NCI-H774 (cell line): ENCODE measurements around the gene IQGAP2.
"Not testable (repeated sequence)": the region's sequence is repeated elsewhere in the genome, so short reads cannot be mapped to it uniquely, and the experiment has no call there.

Source experiments
- DNase-seq: peaks from one replicate; lab custom pipeline; 2025; lab: John Stamatoyannopoulos, UW

IQGAP2 gene

DNA sequence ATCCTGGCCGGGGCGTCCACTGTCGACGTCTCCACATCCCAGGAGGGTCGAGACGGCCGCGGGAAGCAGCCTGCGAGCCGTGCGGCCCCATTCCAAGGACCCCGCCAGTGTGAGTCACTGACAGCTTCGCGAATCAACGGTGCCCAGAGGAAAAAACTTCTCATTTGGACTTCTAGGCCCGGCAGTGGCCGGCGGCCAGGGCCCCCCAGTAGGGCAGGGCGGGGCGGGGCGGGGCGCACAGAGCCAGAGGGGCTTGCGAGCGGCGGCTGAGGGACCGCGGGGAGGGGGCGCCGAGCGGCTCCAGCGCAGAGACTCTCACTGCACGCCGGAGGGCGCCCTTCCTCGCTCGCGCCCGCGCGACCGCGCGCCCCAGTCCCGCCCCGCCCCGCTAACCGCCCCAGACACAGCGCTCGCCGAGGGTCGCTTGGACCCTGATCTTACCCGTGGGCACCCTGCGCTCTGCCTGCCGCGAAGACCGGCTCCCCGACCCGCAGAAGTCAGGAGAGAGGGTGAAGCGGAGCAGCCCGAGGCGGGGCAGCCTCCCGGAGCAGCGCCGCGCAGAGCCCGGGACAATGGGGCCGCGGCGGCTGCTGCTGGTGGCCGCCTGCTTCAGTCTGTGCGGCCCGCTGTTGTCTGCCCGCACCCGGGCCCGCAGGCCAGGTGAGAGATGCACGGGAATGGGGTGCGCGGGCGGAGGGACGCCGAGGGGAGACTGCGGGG lies 312.8 kb downstream of the IQGAP2 start, which contains the start of gene F2R:
TSS of gene F2R (plus strand) at position 391 of the 720 bp plus-strand sequence. CDS start at position 573, 182 bp downstream.
- no peak for DNase-seq

DNA sequence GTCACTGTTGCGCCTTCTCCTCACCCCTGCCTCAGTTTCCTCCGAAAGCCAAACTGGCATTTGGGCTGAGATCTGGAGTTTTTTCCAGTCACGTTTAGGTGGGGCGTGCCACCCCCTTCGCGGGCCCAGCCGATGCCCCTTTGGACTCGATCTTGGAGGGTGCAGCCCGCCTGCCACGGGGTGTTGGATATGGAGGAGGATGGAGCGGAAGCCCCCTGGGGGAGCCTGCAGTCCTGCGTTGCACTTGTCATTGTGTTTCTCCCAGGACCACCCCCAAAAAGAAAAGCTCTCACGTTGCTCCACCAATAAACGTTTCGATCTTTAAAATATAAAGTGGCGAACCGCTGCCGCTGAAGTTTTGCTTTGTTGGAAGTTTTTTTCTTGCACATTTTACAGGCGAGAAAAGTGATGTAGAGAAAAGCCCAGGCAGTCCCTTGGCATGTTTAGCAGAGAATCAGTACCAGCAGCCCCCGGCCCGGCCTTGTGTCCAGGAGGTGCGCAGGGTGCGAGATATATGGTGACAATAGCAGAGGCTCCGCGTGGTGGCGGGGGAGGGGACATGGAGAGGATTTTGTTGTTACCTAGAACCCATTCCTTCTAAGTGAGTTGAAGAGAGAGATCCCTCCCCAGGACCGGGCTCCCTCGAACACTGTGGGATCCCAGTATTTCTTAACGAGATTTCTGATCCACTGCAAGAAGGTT lies 313.5 kb downstream of the IQGAP2 start:
- no peak for DNase-seq

DNA sequence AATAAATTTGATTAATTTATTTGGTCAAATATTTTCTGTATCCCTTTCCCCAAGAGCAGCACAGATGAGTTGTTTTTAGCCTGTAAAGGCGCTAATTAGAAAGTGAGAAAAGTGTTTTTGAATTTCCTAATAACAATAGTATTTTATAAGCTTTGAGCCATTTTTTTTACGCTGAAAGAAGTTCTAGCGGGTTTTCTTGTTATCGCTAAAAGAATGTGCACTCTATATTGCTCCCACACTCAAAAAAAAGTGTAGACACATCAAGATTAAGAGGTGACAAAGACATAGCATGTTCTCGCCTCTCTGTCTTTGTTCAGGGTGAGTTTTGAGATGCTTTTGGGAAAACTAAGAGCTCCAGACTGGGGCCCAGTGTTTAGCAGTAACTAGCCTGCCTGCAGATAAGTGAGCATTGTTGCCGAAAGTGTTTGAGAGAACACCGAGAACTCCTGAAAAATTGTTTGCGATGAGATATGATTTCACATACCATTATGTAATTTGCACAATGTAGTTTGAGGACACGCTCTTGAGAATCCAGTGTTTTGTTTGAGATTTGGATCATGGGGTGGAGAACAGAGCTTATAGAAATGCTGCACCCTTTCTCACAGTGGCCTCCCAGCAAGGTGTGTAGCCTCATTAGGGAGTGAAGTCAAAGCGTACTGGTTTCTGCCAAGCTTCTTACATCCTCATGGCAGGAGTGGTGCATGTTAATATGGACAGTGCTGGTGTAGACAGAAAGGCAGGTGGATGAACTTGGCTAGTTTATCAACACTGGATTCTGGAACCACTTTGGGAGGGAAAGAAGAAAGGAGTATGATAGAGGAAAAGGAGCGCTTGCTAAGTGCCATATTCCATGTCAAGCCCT lies 314.4 kb downstream of the IQGAP2 start:
- DNase-seq: no peak

DNA sequence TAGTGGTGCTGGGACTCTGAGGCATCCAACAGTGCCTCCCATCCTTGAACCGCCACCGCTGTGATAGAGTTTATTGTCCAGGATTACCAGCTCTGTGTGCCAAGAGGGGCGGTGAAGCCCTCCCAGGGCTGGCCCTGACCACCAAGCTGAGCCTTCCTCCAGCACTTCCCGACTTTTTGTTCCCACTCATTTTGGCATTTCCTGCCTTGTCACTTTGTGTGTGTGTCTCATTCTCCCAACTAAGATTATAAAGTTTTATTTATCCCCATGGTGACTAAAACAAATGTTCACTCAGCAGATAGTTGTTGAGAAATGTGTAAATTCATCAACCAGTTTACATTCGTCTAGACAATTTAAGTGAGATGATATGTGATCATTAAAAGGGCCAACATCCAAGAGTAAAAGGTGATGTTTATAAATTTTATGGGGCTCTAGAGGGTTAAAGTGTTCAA lies 315.3 kb downstream of the IQGAP2 start:
- DNase-seq: no peak

DNA sequence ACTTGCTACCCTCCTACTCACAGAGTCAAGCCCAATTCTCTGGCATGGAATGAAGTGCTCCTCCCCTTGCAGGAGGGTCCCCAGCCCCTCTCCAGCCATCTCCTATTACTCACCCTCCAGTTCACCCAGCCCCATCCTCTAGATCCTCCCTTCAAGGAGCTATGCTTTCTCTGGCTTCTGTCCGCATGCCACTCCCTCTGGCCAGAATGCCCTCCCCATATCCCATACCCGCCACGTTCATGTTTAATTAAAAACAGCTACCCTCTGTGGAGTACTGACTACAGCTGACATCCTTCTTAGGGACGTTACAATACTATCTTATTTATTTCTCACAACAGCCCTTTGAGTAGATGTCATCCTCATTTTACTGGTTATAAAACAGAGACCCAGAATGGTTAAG lies 315.8 kb downstream of the IQGAP2 start:
- DNase-seq: no peak

DNA sequence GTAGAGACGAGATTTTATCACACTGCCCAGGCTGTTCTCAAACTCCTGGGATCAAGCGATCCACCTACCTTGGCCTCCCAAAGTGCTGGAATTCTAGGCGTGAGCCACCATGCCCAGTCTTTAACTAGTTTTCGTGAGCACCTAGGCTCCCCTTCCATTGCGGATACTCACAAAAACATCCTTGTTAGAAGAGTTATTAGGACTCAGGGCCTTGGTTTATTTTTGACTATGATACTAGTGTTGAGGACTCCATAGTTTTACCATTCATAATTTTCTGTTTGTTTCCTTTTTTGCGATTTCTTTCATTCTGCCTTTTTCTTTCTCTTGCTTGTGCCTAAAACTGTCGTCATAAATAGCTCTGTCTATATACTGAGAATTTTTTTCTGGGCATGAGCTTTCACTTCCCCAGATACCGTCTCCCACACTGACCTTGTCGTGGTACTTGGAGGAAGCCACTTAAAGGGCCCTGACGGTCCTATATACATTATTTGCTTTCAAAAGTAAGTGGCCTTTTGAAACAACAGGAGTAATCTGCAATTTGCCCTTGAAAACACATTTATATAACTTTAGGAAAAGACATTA lies 318.0 kb downstream of the IQGAP2 start:
- no peak for DNase-seq

DNA sequence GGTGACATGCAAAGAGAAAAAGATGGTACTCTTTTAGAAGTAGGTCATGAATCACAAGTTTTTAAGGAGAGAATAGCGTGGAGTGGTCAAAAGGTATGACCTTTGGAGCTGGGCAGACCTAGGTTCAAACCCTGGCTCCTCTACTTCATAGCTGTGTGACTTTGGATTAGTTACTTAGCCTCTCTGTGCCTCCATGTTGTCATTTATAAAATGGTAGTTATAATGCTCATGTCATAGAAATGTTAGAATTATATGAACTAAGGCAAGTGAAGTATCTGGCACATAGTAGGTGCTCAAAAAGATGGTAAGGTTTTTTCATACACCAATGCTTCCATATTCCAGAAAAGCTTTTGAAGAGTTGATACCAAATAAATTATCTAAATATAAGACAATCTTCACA lies 320.2 kb downstream of the IQGAP2 start:
- no peak for DNase-seq

DNA sequence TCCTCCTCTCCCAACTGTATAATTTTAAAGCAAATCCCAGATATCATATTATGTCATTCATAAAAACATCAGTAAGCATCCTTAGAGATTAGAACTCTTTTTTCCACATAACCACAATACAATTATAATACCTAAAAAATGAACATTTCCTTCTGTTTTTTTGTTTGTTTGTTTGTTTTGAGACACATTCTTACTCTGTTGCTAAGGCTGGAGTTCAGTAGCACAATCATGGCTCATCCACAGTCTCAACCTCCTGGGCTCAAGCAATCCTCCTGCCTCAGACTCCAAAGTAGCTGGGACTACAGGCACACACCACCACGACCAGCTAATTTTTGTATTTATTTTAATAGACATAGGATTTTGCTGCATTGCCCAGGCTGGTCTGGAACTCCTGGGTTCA lies 320.8 kb downstream of the IQGAP2 start:
- DNase-seq: no peak

DNA sequence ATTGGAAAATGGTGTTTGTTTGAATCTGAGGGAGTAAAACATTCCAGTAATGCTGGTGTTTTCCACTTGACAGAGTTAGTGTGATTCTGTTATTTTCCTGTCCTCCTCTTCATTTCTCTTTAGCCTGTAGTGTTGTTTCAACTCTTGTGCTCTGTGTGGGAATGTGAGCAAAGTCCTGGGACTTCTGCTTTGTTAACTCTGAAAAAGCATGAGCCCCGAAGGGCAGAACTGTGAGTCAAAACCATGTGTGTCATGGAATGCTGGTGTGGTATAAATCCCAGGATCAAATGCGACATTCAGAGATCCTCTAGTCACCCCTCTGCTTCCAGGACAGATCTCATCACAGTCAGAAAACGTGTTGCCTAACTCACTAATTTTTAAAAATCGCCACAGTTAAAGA lies 321.8 kb downstream of the IQGAP2 start:
- DNase-seq: no peak

DNA sequence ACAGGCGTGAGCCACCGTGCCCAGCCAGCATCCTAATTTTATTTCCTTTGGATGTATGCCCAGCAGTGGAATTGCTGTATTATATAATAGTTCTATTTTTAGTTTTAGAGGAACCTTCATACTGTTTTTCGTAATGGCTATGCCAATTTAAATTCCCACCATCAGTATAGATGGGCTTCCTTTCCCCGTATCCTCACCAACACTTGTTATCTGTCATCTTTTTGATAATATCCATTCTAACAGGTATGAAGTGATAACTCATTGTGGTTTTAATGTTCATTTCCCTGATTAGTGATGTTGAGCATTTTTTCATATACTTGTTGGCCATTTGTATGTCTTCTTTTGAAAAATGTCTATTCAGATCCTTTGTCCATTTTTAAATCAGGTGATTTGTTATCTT lies 325.9 kb downstream of the IQGAP2 start:
- no peak for DNase-seq

DNA sequence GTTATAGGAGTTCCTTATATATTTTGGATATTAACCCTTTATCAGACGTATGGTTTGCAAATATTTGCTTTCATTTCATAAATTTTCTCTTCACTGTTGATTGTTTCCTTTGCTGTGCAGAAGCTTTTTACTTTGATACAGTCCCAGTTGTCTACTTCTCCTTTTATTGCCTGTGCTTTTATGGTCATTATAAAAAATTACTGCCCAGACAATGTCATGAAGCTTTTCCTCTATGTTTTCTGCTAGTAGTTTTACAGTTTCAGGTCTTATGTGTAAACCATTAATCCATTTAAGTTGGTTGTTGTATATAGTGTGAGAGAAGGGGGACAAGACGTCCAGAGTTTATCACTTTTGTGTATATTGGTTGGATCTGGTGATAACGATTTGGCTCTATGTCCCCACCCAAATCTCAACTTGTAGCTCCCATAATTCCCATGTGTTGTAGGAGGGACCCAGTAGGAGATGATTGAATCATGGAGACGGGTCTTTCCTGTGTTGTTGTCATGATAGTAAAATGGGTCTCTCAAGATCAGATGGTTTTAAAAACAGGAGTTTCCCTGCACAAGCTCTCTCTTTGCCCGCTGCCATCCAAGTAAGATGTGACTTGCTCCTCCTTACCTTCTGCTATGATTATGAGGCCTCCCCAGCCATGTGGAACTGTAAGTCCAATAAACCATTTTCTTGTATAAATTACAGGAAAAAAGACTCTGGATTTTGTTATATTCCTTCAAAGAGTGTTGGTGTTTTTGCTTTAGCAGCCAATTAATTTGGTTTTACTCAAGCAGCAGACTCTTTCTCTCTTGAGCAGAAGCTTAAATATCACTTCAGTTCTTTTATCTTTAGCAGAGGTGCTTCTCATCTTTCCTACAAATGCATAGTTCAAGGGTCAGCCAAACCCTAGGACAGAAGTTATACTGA lies 326.5 kb downstream of the IQGAP2 start:
- DNase-seq: no peak

DNA sequence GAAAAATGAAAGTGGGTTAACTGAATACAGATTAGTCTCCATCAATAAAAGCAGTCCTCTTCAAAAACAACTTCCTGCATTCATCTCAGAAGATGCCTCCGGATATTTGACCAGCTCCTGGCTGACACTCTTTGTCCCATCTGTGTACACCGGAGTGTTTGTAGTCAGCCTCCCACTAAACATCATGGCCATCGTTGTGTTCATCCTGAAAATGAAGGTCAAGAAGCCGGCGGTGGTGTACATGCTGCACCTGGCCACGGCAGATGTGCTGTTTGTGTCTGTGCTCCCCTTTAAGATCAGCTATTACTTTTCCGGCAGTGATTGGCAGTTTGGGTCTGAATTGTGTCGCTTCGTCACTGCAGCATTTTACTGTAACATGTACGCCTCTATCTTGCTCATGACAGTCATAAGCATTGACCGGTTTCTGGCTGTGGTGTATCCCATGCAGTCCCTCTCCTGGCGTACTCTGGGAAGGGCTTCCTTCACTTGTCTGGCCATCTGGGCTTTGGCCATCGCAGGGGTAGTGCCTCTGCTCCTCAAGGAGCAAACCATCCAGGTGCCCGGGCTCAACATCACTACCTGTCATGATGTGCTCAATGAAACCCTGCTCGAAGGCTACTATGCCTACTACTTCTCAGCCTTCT lies 329.4 kb downstream of the IQGAP2 start:
- DNase-seq: no peak

DNA sequence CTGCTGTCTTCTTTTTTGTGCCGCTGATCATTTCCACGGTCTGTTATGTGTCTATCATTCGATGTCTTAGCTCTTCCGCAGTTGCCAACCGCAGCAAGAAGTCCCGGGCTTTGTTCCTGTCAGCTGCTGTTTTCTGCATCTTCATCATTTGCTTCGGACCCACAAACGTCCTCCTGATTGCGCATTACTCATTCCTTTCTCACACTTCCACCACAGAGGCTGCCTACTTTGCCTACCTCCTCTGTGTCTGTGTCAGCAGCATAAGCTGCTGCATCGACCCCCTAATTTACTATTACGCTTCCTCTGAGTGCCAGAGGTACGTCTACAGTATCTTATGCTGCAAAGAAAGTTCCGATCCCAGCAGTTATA lies 329.9 kb downstream of the IQGAP2 start:
- no peak for DNase-seq

DNA sequence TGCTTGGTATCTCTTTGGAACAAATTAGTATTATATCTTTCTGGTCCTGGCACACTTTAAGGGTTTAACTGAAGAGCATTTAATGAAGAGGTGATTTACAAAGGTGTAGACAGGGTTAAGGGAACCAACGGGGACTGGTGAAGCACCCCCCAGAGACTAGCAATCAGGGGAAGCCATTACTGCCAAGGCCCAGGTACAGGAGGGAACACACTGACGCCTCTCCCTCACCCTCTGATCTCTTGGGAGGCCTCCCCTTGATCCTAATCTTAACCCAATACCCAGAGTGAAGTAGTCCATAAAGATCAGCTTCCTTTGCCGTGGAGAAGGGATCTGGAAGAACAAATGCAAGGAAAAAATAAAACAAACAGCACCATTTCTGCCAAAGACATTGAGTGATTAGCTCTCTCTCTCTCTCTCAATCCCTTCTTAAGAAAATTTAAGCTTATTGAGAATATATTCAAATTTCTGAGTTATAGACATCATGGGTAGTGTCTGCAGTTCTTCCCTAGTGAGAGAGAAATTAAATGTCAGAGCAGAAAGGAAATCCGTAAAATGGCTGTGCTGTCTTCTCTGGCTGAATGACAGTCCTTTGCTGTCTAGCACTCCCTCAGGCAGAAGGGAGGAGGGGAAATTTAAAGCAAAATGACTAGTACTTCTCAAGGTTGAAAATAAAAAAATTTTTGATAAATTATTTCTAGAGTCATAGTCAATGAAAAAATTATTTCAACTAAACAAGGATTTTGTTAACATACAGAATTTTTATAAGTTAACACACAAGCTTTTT lies 332.9 kb downstream of the IQGAP2 start:
- no peak for DNase-seq

DNA sequence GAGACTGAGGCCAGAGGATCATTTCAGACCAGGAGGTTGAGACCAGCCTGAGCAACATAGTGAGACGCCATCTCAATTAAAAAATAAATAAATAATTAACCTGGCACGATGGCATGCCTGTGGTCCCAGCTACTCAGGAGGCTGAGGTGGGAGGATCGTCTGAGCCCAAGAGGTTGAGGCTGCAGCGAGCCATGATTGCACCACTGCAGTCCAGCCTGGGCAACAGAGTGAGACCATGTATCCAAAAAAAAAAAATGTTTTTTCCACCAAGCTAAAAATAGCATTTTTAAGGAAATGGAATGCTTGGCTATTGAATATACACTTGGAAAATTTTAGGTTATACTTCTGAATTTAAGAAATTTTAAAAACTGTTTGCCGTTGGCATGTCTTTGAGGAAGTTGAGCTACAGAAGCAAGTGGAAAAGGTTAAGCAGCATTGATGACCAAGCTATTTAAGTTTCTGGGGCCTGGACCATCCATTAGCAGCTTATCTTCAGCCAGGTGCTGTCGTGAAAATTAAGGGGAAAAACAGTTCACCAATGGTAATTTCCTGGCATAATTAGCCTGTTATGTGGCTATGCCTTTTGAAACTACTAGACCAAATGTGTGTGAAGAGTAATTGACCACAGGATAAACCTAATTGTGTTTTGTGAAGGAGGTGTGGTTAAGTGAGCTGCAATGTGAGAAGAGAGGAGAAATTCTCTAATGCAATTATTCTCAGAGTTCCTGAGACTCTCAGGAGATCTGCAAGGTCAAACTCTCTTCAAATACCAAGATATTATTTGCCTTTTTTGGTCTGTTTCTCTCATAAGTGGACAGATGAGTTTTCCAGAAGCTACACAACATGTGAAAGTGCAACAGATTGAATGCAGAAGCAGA lies 333.8 kb downstream of the IQGAP2 start:
- no peak for DNase-seq

DNA sequence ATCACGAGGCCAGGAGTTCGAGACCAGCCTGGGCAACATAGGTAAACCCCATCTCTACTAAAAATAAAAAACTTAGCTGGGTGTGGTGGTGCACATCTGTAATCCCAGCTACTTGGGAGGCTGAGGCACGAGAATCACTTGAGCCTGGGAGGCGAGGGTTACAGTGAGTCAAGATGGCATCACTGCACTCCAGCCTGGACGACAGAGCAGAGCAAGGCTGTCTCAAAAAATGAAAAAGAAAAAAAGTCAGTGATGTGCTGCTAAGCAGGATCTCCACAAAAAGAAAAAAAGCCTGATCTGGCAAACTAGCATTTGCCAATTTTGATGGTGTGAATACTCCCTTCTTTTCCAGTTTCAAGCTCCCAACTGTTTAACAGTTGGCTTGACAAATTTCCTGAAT lies 334.8 kb downstream of the IQGAP2 start:
- no peak for DNase-seq

DNA sequence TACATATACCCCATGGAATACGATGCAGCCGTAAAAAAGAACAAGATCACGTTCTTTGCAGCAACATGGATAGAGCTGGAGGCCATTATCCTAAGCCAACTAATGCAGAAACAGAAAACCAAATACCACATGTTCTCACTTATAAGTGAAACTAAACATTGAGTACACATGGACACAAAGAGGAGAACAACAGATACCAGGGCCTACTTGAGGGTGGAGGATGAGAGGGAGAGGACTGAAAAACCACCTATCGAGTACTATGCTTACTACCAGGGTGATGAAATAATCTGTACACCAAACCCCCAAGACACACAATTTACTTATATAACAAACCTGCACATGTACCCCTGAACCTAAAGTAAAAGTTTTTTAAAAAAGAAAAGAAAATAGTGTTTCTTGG lies 338.4 kb downstream of the IQGAP2 start:
- not testable (repeated sequence) for DNase-seq

DNA sequence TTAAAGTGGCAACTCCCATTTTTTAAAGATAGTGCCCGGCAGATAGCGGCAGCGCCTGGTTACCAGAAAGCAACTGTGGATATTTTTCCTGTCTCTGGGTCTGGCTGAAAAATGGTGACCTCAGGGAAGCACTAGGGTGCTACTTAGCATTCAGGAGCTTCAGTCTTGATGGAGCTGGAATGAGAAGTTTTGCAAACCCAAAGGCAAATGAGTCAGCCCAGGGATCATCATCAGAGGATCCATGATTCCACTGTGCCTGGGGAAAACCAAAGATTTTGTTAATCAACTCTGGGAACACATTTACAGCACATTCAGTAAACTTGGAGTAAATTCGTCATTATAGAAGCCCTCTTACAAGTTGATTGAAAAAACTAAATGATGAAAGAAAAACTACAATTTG lies 339.5 kb downstream of the IQGAP2 start:
- no peak for DNase-seq

DNA sequence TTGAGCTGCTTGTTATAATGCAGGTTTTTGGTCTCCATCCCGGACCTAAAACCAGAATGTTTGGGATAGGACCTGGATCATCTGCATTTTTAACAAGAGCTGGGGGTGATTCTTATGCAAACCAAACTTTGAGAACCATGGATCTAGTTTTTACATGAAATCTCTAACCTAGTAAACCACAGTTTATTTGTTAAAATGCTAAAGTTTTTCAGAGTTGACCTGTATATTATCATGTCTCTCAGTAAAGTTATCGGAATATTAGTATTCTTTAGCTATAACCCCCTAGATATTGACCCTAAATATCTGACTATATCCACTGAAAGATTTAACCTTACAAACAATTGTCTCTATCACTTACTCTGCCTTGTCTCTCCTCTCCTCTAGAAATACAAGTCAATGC lies 341.5 kb downstream of the IQGAP2 start:
- no peak for DNase-seq
